GM21528 (cell line): ENCODE data around the gene PARN.
"Not testable (repeated sequence)": the region's sequence is repeated elsewhere in the genome, so short reads cannot be mapped to it uniquely, and the experiment has no call there.

Source experiments
- ATAC-seq: cut with Tn5 transposase; IDR thresholded peaks from one replicate; pipeline ENCODE4 v1.9.1; 2021; ENCODE audit warnings: mild to moderate bottlenecking, moderate library complexity; ENCODE audit not compliant: unreplicated experiment, low FRiP score

PARN gene

GRCh38 chr16:14446796-14447195 is 183.3 kb downstream of the PARN start:
- no peak for ATAC-seq

DNA sequence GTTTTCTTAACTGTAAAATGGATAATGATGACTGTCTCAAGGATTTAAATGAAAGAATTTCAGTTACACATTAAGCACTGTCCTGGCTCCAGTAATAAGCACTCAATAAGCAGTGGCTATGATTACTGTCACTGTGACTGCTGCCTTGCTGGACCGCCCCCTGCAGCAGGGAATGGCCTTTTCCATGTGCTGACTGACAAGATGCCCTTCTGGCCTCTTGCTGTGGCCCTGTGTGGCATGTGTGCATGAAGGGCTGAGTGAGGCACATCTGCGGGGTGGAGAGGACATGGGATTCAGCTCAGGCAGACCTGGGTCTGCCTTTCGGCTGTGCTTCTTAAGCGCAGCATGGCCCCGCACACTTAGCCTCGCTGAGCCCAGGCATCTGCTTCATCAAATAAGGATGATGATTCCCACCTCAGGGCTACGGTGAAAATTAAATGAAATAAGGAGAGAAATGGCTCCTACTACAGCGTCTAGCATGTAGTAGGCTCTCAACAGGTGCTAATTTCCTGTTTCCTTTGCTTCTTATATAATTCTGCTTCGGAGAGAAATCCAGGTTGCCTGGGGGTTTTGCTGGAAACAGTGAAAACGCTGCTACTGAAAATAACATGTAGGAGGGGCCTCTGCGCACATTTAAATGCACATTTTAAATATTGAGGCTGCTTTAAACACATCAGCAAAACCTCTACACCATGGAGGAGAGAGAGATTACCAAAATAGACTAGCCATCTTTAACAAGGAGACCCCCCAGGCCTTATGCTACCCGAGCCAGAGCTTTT is 183.9 kb downstream of the PARN start:
- no peak for ATAC-seq

- no peak for ATAC-seq
Observed at GRCh38 chr16:14444979-14445810, 184.9 kb downstream of the PARN start.

DNA sequence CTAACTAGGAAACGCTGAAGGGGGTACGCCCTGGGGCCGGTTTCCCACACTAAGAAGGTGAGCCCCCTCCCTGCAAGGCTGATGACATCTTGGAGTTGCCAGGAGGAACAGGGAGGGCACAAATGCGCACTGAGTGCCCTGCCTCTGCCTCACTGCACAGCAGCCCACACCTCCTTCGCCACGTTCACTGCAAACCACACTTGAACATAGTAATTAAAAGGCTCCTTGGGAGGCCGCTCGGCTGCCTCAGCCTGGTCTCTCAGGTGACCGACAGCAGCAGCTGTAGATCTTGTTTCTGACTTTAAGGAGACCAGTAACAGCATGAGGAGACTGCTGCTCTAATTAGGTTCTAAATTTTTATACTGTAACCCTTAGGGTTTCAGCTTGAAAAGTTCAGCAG is 188.5 kb downstream of the PARN start:
- ATAC-seq: not testable (repeated sequence)

DNA sequence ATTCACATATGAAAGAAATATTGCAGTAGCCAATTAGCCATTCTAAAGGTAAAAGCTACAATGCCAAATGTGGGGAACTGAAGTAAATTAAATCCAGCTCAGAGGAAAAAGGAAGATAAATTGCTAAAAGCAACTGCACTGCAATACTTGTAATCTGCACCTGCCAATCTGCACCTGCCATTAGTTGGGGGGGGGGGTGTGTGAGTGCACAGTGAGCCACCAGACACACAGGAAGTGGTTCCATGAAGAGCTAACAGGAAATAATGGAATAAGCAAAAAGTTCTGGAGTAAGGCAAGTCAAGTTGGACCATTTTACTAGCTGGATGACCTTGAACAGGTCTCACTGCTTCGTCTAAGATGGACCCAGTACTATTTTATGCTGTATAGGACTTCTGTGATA is 191.8 kb downstream of the PARN start:
- ATAC-seq: no peak

- ATAC-seq: no peak
Observed at GRCh38 chr16:14437426-14437825, 192.6 kb downstream of the PARN start.

DNA sequence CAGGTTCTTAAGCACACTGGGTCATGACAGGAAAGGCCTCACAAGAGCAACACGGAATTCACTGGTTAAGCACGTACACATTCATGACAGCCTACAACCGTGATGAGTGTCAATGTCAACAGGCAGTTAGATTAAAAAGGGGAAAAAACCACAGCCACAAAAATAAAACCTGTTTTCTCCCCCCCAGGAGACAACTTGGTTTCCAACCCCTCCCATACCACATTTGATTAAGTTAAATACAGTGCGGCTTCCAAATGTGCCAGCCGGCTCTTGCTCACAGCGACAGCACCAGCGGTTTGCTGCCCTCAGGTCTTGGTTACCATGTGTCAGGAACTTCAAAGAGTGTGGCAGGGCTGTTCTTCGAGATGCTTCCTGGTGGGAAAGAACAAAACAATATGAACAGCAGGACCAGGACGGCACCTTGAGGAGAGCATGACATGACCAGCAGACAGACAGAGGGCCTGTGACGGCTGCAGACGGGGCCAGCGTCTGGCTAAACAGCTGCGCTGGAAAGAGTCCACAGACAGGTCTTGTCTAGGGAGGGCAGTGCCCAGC is 193.6 kb downstream of the PARN start:
- ATAC-seq: no peak

DNA sequence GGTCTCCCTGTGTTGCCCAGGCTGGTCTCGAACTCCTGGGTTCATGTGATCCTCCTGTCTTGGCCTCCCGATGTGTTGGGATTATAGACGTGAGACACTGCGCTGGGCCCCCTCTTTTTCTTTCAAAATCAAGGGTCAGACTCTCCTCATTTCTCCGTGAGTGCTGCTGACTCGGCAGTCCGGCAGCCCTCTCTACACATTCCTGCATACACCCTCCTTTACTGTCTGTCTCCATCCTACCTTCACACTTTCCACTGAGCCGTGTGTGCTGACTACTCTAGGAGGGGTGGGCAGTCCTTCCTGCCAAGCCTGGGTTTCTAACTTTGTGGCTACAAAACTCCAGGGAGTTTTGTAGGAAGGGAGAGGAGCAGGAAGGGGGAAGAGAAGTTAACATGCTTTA is 195.2 kb downstream of the PARN start:
- ATAC-seq: no peak

GRCh38 chr16:14428971-14429637 is 201.0 kb downstream of the PARN start:
- ATAC-seq: not testable (repeated sequence)

- ATAC-seq: no peak
Observed at GRCh38 chr16:14428043-14428442, 202.0 kb downstream of the PARN start.

DNA sequence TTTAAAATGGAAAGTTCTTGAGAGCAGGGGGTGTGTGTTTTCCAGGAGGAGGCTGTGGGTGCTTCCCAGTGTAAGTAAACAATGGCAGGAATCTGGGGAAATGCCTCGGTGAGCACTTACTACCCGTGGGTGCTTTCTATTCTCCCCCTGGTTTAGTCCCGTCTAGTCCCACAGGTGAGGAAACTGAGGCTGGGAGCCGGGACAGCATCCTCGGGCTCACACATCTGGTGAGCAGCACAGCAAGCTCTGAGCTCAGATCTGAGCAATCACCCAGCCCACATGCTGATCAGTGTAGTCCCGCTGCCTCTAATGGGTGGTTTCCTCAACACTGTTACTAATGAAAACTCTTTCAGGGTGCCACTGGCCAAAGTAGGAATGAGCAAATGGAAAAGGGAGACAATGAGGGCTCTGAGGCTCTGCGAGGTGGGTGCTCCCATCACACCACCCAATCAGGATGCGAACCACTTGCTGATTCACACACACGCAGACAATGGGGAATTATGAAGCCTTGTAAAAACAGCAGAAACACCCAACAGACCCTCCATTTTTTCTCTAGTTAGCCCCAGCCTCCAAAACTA is 202.6 kb downstream of the PARN start:
- ATAC-seq: no peak

- ATAC-seq: no peak
Observed at GRCh38 chr16:14424595-14424994, 205.5 kb downstream of the PARN start.

DNA sequence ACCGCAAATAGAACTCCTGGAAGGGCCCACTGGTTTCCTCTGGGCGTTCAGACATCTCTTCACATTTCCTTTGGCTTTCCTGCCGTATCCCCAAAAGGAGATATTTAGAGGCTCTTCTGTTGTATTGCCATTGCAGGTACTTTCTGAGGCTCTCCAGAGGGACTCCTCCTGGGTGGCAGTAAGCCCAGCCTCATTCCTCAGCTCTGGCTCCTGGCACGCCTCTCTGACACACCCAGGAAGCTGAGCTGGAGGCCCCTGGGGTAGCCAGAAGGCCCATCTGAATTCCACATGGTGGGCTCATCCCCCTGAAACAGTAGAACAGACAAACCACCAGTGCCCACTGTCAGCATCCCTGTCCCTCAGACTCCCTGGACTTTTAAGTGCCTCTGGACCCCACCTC is 206.7 kb downstream of the PARN start:
- ATAC-seq: no peak

- ATAC-seq: no peak
Observed at GRCh38 chr16:14420721-14421488, 209.2 kb downstream of the PARN start.

DNA sequence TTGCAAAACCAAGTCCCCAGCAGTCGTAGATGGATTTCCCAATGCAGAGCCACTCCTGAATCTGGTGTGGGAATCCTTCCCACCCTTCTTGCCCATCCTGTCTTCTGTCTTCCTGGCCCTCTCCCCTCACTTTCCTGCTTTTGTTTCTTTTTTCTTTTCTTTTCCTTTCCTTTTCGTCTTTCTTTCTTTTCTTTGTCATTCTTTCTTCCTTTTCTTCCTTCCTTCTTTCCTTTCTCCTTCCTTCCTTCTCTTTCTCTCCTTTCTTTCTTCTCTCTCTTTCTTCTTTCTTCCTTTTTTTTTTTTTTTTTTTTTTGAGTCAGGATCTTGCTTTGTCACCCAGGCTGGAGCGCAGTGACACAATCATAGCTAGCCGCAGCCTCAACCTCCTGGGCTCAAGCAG is 209.8 kb downstream of the PARN start:
- not testable (repeated sequence) for ATAC-seq

DNA sequence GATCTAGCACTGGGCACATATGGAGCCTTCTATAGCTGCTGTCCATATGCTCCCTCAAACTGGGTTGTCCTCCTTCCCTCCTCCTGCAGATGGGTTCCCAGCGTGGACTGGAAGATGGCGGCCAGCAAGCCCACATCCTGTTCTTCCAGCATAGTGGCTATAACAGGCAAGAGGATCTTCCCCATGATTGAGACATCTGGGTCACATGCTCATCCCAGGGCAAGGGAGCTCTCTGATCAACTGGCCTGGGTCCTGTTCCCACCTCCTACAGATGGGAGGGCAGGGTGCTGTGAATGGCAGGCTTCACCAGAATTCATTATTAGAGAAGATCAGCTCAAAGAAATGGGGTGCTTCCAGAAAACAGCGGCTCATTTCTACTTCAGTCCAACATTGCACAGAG is 210.2 kb downstream of the PARN start:
- ATAC-seq: no peak

- ATAC-seq: no peak
Observed at GRCh38 chr16:14418795-14419225, 211.2 kb downstream of the PARN start.

- no peak for ATAC-seq
Observed at GRCh38 chr16:14416184-14416583, 213.9 kb downstream of the PARN start.

DNA sequence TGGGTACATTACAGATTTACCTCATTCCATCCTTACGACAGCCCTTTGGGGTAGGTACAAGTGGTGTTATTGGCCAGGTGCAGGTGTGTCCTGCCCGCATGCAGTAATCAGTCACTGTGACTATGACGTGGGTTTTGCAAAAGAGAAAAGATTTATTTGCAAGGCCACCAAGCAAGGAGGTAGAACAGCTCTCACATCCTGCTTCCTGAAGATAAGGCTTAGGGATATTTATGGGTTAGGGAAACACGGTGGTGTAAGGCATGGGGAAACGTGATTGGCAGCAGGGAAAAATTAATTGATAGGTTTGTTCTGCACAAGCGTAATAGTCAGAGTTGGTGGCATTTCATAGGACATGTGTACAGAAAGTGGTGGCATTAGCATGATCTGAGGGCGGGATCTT is 214.8 kb downstream of the PARN start:
- no peak for ATAC-seq

DNA sequence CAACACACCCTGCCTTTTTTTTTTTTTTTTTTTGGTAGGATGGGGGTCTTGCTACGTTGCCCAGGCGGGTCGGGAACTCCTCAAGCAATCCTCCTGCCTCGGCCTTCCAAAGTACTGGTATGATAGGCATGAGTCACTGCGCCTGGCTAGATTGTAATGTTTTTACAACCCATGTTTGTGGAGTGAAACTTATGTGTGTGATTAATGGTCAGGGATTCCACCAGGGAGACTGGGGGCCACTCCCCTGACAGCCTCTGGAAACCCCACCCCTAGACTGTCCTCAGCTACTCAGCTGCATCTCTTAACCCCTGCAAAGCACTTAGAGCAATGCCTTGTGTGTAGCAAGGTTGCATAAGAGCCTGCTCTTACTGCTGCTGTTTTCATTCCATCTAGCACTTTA is 220.5 kb downstream of the PARN start:
- ATAC-seq: no peak
